Measurements from ENCODE around the gene CDK5RAP1.

- TF ChIP-seq CTCF (IDR thresholded peaks at IDR 0.05; ENCODE audit: low read length) (no peak), EZH2 (IDR thresholded peaks at IDR 0.05; ENCODE audit: borderline replicate concordance, low read length) (no peak)
Measured at GRCh38 chr20:33391722-33392415, 9.4 kb downstream of the CDK5RAP1 start.
